Measurements from ENCODE around the gene ZC3H7A. TPM values are rescaled to one million over a fixed set of nuclear protein-coding genes. Genes with fewer than 3 reads are reported as not detected.
"Not testable (repeated sequence)": the region's sequence is repeated elsewhere in the genome, so short reads cannot be mapped to it uniquely, and the experiment has no call there.

The ZC3H7A gene
- total RNA-seq, 1 donor = 24.5 TPM

DNA sequence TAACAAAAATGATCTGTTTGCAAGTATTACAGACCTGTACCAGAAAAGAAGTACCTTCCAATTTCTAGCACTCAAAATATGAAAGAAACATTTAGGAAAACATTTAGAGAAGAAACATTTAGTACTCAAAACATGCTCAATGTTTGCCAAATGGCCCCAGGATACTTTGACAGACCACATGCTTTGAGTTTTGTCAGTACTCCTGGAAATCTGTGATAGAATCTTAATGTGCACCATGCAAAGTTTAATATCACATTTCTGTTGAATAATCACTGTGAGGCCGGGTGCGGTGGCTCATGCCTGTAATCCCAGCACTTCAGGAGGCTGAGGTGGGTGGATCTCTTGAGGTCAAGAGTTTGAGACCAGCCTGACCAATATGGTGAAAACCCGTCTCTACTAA is 8.5 kb upstream of the ZC3H7A start:
- no peak for DNase-seq (ENCODE audit: low read depth in 2 of 3, low spot score in 2 of 3)

DNA sequence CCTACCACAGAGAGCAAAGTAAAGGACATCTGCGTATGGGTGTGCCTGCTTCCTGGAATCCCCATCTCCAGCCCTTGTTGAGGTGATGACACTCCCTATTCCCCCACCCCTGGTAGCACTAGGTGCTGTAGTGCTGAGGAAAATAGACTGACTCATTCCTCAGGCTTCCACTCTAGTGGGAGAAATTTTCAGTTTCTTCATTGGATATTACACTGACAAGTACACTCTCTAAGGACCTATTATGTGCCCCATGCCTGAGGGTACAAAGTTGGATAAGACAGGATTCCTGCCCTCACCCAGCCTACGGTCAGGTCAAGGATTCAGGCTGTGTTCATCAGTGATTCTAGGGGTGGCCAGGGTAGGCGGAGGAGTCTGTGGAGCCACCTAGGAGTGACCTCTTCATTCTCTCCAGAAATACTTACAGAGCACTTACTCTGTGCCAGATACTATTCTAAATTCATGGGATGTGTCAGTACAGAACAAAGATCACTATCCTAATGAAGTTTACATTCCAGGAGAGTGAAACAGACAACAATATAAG is 4.5 kb upstream of the ZC3H7A start:
- DNase-seq (ENCODE audit: low read depth in 2 of 3, low spot score in 2 of 3) = no peak

DNA sequence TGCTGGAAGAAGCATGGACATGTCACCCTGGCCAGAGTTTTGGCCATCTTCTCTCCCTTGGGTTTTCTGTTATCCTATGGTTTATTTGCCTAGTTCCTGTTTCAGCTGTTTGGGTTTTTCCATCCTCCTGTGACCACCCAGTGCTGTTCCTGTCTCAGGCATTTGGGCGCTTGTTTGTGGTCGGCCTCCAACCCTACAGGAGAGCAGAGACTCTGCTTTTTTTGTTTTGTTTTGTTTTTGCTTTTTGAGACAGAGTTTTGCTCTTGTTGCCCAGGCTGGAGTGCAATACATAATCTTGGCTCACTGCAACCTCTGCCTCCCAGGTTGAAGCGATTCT is 3.3 kb upstream of the ZC3H7A start:
- peak in 2 of 3 donors; percentile 14 to 32 for DNase-seq (ENCODE audit: low read depth in 2 of 3, low spot score in 2 of 3)

DNA sequence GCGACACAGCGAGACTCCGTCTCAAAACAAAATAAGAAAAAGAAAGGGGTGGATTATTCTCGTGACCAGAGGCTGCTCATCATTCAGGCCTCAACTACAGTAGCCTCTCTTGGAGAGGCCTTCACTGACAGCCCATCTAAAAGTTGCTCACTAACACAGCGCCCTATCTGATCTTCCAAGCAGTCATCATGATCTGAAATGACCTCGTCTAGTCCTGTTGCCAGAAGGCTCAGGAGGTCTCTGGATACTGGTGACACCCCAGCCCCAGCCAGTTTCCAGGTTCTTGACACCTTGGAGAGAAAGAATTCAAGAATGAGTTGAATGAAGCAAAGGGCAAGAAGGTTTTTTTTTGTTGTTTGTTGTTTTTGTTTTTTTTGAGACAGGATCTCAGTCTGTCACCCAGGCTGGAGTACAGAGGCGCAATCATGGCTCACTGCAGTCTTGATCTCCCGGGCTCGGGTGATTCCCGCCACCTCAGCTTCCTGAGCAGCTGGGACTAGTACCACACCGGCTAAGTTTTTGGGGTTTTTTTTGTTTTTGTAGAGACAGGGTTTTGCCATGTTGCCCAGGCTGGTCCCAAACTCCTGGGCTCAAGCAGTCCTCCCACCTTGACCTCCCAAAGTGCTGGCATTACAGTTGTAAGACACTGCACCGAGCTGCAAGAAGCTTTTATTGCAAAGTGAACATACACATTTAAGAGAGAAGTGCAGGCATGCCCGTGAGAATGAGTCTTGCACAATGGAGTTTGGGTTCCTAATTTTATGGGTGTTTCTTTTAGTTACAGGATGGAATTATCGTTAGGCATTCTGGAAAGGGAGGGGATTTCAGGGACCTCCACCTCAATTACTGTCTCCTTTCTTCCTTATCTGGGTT is 2.7 kb upstream of the ZC3H7A start:
- DNase-seq (ENCODE audit: low read depth in 2 of 3, low spot score in 2 of 3) = peak in 2 of 3 donors; percentile 35 to 40

DNA sequence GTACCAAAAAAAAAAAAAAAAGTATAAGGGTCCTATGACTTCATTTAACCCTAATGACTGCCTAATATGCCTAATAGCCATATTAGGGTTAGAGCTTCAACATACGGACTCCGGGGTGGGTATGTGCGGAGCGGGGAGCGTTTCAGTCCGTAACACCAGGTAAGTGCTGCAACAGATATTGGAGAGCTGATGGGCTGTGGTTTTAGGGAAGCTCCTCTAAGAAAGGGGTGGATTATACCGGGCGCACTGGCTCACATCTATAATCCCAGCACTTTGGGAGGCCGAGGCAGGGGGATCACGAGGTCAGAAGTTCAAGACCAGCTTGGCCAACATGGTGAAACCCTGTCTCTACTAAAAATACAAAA is 1.9 kb upstream of the ZC3H7A start:
- no peak for DNase-seq (ENCODE audit: low read depth in 2 of 3, low spot score in 2 of 3)

DNA sequence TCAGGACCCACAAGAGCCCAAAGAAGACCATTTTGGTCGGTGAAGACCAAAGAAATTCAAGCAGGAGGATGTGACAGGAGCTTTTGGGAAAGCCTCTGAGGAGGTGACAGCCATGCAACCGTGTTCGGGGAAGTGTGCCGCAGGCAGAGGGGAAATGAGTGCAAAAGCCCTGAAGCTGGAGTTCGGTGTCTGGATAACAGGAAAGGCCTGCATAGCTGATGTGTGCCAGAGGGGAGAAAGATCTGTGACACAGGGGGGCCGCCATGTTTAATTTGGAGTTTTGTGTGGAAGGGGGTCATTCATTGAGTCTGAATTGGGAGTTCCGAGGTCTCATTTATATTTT is 870 bp upstream of the ZC3H7A start:
- peak in 1 of 3 donors; percentile 9 for DNase-seq (ENCODE audit: low read depth in 2 of 3, low spot score in 2 of 3)

DNA sequence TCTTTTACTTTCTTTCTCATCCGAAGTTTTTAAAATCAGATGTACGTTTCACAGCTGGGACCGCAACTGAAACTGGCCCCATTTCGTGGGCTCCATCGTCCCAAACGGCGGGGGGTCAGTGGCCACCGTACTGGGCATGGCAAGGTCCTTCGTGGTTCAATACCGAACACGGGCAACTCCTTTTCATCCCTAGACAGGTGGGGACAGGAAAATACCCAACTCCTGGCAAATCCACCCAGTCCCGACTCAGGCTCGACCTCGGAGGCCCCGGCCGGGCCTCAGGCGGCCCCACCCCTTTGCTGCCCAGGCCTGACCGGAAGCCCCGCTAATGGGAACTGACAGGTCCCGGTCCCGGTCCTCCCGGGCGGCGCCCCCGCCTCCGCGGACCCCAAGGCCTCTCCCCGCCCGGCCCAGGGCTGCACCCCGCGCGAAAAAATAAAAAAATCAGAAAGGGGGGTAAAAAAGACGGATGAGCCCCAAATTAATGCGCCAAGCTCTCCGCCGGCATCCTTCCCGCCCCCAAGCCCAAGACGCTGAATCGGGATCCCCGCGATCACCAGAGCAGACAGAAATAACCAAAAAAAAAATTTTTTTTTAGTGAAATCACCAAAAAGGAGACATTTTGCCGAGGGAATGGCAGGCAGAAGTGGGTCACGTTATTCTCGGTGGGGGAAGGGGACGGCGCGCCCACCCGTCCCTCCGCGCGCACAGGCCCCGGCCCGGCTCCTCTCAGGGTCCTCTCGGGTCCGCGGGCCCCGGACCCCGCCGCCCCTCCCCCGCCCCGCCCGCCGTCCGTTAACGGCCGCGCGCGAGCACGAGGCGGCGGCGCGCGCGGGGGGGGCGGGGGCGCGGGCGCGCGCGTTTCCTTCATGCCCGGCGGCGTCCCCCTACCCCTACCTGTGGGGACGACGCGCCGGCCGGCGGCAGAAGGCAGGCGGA is 562 bp downstream of the ZC3H7A start:
- peak in 2 of 3 donors; percentile 11 to 24 for DNase-seq (ENCODE audit: low read depth in 2 of 3, low spot score in 2 of 3)

DNA sequence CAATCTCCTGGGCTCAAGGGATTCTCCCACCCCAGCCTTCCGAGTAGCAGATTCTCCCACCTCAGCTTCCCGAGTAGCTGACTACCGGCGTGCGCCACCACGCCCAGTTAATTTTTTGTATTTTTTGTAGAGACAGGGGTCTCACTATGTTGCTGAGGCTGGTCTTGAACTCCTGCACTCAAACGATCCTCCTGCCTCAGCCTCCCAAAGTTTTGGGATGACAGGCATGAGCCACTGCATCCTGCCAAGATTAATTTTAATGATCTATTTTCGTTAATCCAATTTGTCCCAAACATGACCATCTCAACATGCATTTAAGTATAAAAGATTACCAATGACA is 1.2 kb downstream of the ZC3H7A start:
- no peak for DNase-seq (ENCODE audit: low read depth in 2 of 3, low spot score in 2 of 3)

DNA sequence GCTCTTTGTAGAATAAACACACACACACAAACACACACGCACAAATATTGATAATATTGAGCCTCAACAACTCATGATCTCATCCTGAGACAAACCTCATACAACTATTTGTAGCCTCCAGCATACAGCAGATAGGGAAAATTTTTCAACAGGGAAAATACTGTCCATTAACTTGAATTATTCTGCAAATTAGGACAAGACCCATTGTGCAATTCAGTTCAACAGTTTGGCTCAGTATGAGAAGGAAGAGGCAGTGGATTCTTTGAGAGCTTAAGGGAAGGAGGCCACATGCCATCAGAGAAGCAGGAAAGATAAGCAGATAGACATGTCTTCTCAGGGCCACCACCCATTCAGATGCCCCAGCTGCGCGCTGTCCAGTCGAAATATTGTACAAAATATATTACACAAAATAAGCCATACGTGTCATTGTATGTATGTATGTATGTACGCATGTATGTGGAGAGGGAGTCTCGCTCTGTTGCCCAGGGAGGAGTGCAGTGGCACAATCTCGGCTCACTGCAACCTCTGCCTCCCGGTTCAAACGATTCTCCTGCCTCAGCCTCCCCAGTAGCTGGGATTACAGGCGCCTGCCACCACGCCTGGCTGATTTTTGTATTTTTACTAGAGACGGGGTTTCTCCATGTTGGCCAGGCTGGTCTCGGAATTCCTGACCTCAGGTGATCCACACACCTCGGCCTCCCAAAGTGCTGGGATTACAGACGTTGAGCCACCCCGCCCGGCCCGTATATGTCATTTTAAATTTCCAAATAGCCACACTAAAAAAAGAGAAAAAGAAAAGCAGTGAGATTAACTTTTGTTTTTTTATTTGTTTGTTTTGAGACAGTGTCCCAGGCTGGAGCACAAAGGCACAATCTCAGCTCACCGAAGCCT is 1.8 kb downstream of the ZC3H7A start:
- no peak for DNase-seq (ENCODE audit: low read depth in 2 of 3, low spot score in 2 of 3)

DNA sequence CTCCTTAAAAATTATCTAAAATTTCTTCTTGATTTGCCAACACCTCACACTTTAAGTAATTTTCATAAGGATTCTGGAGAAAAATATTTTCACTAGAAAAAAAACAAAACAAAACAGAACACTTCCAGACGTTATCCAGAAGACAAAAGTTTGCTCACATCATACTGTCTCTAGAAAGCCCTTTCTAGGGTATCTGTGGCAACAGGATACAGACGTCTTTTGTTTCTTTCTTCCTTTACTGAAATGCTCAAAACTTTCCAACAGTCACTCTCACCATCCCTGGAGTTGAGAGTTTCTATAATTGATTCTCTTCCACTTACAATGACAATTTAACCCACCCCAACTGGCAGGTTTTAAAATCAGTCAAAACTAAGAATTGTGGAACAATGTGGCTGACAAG is 2.6 kb downstream of the ZC3H7A start:
- no peak for DNase-seq (ENCODE audit: low read depth in 2 of 3, low spot score in 2 of 3)

DNA sequence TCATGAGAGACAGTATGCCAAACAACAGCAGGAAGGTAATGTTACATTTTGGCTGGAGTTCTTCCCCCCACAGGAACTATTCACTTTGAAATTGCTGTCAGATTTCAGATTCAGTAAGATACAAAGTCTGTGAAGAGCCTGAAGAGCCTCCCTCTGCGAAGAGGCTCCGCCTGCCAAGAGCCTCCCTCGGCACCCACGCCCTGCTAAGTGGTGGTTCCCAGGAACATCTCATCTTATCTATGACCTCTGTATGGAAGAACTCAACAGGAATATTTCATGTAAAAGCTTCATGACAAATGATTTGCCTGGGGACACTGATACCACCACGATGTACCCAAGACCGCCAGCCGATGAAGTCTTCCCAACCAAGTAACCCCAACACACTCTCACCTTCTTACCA is 3.2 kb downstream of the ZC3H7A start:
- no peak for DNase-seq (ENCODE audit: low read depth in 2 of 3, low spot score in 2 of 3)

DNA sequence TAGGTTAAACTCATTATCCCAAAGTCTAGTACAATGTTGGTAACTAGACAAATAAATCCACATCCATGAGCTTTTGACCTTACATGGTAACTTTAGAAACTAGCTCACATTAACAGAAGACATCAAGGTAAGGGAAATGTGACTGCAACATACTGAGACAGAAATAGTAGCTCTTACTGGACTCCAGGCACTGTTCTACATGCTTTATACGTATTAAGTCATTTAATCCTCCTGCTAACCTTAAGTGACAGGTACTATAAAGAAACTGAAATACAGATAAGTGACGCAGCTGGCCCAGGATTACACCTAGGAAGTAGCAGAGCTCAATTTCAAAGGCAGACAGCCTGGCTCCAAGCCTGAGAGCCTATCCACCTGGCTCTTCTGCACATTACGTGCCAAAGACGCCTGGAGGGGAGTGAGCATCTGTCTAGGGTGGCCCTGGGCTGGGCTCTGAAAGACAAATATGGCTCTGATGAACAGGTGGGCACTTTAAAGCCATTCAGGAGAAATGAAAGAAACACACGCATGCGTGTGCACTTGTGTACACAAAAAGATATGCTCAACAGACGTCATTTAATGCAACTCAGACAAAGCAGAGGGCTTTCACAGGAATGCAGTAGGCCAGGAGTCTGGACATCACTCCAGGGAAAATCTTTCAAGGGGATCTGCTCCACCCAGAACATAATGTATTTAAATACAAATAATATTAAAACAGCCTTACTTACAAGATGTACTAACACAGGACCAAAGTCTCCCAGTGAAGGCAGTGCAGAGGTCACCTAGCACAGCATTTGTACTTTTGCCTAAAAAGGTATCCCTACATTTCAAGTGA is 4.4 kb downstream of the ZC3H7A start:
- DNase-seq (ENCODE audit: low read depth in 2 of 3, low spot score in 2 of 3) = no peak

DNA sequence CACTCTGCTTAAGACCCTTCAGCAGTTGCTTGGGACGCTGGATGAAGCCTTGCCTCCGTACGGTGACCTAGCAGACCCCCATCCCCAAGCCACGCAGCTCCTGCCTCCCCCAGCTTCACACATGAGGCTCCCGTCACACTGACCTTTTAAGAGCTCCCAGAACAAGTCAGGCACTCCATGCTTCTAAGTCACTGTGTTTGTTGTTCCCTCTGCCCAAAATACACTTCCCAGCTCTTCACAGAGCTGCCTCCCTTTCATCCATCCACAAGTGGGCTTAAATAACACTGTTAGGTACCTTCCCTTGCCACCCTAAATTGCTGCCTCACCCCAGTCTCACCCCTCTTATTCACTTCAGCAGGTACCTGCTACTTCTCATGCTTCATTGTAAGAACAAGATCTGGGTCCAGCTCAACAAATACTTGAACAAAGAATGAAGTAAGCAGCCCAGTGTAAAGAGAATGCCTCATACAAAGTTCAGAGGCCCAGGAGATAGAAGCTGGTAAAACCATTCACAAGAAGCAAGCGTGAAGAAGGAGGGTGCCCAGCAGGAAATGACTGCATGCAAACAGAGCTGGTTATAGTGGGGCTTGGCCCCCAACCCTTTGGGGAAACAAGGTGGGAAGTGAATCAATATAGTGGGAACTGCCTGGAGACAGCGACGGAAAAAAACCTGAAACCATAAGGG is 5.8 kb downstream of the ZC3H7A start:
- DNase-seq (ENCODE audit: low read depth in 2 of 3, low spot score in 2 of 3) = no peak

DNA sequence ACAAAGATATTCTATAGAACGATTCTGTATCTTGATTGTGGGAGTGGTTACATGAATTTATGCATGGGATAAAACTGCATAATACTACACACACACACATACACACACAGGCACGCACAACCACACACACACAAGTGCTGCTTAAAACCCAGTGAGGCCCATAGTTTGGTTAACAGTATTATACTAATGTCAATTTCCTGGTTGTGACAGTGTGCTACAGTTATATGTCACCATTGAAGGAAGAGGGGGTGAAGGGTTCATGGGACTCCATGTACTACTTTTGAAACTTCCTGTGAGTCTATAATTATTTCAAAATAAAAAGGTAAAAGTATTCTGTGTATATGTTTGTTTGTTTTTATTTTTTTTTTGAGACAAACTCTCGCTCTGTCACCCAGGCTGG is 8.1 kb downstream of the ZC3H7A start:
- no peak for DNase-seq (ENCODE audit: low read depth in 2 of 3, low spot score in 2 of 3)

DNA sequence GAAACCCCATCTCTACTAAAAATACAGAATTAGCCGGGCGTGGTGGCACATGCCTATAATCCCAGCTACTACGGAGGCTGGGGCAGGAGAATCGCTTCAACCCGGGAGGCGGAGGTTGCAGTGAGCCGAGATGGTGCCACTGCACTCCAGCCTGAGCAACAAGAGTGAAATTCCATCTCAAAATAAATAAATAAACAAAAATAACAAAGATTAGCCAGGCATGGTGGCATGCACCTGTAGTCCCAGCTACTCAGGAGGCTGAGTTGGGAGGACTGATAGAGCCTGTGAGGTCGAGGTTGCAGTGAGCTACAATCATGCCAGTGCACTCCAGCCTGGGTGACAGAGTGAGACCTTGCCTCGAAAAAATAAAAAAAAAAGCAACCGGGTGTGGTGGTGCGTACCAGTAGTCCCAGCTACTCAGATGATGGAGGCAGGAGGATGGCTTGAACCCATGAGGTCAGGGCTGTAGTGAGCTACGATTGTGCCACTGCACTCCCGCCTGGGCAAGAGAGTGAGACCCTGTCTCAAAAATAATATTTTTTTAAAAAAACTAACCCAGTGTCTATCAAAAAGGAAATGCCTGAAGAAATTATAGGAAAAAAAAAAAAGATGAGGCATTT is 12.0 kb downstream of the ZC3H7A start:
- not testable (repeated sequence) for DNase-seq (ENCODE audit: low read depth in 2 of 3, low spot score in 2 of 3)

DNA sequence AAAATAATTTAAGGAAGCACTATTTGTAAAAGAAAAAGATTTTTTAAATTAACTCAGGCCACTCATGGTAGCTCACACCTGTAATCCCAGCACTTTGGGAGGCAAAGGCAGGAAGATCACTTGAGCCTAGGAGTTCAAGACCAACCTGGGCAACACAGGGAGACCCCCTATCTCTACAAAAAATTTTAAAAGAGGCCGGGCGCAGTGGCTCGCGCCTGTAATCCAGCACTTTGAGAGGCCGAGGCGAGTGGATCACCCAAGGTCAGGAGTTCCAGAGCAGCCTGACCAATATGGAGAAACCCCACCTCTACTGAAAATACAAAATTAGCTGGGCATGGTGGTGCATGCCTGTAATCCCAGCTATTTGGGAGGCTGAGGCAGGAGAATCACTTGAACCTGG is 12.7 kb downstream of the ZC3H7A start:
- DNase-seq (ENCODE audit: low read depth in 2 of 3, low spot score in 2 of 3) = not testable (repeated sequence)

DNA sequence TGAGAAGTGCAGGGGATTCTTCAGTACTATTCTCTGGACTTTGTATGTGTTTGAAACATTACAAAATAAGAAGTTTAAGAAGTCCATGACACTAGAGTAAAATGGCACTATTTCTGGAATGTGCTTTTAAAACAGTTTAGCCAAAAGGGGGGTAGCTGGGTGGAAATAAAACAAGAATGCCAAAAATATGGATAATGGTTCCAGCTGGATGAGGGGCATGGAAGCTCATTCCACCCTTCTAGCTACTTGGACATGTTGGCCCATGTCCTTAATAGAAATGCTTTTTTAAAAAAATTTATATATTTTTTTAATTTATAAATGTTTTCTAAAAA is 13.1 kb downstream of the ZC3H7A start:
- DNase-seq (ENCODE audit: low read depth in 2 of 3, low spot score in 2 of 3) = no peak

DNA sequence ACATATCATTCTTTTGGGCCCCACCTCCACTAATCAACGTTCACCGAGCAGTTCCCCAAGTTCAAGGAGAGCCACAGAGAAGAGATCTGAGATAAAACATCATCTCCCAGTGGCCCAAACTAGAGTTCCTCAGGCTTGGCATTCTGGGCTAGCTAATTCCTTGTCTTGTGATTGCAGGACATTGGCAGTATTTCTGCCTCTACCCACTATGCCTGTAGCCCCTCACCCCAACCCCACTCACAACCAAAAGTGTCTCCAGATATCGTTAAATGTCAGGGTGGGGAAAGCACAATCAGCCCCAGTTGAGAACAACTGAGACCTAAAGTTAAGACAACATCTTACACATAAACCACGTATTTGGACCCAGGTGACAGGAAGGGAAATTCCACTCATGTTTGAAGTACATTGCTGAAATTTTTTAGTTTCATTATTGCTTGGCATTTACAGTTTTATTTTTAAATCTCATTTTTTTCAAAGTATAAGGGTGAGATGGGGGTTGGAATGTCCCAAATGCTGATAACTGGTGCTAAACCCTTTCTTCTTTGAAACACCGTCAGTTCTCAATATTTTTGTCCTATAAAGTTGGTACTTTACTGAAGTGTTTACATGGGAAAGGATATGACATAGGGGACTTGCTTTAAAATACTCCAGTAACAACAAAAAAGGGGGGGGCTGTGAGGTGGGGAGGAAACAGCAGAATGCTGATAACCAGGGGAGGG is 13.6 kb downstream of the ZC3H7A start:
- peak; percentile 55 to 63 (median 58) for DNase-seq (ENCODE audit: low read depth in 2 of 3, low spot score in 2 of 3)
